IPS DF 4.7 (cell line): Measurements from ENCODE around the gene DMKN.
A peak's percentile ranks its signal among the peaks of the same experiment; 100 is the strongest.

Source experiments
- DNase-seq: peaks from one replicate; pipeline ENCODE4 v3.0.0-alpha.2; 2013; ENCODE audit warnings: low spot score; ENCODE audit errors: extremely low read depth

DMKN gene

DNA sequence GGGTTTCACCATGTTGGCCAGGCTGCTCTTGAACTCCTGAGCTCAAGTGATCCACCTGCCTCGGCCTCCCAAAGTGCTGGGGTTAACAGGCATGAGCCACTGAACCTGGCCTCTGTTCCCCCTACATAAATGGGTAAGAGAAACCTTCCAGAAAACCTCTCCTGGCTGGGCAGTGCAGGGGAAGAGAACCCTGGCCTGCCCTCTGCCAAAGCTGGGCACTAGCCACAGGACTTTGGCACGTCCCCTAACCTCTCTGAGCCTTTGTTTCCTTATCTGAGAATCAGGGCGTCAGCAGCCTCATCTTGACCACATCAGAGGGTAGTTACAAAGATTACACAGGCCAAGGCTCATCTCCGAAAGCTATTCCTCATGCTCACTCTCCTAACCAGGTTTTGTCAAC lies 12.4 kb upstream of the DMKN start:
- DNase-seq: no peak

DNA sequence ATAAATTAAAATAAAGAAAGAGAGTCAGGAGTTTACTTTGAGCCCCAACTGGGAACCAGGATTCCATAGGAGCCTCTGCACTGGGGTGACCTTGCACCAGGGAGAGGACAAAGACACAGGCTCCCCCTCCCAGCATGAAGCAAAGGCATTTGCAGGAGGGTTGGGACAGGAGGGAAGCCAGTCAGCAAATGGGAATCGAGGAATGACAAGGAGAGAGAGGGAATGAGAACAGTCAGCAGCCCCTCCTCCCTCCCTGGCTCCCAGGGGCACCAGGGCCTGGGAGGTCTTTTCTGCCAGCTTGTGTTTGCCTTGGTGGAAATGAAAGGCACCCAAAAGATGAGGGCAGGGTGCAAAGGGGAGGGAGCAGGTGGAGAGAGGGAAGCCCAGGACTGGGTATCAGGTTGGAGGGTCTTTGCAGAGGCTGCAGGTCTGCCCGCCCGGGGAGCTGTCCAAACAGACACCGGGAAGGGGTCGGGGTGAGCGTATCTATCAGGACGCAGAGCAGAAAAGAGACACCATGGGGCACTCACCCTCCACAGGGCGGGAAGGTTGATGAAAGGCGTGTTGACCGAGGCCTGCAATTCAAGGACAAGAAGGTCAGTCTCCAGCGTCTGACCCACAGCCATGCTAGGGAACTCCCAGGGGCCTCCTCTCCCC lies 10.9 kb upstream of the DMKN start:
- no peak for DNase-seq

DNA sequence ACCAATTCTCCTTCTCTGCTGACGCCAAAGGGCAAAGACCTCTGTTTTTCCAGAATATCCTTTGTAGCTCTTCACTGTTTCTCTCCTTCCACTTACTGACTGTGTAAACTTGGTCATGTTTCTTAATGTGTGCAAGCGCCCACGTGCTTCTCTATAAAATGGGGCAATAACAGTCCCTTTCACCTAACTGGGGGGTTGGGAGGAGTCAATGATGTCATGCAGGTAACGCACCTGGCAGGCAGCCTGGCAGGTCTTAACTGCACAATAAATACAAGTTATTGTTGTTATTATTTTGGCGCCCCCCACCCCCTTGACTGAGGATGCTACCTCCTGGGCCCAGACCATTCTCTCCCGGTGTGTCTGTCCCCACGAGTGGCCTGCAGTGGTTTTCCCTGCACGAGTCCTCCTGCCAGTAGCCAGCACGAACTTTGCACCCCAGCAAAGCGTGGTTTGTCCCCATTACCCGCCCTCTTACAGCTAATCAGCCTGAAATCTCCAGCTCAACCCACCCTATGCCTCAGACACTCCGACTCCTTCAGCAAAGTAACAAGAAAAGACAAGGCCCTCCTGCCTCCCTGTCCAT lies 9.4 kb upstream of the DMKN start:
- DNase-seq: no peak

DNA sequence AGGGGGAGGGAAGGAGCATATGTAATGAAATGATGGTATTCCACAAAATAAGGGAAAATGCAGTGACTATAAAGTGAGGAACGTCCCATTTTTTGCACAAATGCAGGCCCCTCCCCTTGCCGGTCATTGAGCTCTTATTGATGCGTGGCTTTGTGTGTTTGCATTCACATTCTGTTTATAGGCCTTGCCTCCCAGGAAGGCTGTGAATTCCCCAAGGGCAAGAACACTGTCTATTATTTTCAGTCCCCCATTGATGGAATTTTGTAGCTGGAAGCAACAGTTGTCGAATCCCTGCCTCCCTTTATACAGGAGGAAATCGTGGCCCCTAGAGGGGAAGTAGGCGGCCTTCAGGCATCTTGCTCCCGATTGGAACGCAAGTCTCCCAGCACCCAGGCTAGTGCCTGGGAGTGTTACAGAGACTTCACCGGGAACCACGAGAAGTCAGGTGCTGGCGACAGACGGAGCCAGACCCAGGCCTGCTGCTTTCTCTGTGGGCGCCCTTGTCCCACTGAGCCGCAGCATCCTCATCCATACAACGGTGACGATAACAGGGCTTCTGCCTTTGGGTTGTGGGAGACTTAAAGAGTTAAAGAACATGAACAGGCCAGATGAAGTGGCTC lies 7.8 kb upstream of the DMKN start:
- no peak for DNase-seq

DNA sequence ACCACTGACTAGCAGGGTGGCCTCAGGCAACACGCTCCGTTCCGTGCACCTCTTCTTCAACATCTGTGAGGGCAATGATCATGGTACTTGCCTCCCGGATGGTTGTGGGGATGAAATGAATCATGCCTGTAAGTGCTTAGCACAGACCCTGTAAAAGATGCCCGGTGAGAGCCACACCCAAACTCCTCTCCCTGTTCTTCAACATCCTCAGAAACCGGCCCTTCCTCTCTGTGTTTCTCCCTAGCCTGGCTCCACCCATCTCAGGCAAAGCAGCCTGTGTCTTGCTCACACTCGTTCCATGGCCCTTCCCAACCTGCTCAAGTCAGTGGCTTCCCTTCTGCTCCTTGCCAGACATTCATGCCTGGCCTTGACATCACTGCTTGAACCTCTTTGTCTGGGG lies 5.8 kb upstream of the DMKN start:
- DNase-seq: no peak

DNA sequence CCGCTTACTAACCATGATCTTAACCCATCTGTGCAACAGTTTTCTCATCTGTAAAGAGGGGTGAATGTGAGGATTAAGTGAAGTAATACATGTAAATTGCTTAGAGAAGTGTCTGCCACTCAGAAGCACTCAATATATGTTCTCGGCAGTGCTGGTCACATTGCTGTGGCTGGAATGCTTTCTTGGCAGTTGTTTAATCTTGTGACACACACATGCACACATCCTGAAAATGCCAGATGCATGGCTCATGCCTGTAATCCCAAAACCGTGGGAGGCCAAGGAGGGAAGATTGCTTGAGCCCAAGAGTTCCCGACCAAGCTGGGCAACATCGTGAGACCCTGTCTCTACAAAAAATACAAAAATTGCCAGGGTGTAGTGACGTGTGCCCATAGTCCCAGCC lies 4.9 kb upstream of the DMKN start:
- DNase-seq: no peak

DNA sequence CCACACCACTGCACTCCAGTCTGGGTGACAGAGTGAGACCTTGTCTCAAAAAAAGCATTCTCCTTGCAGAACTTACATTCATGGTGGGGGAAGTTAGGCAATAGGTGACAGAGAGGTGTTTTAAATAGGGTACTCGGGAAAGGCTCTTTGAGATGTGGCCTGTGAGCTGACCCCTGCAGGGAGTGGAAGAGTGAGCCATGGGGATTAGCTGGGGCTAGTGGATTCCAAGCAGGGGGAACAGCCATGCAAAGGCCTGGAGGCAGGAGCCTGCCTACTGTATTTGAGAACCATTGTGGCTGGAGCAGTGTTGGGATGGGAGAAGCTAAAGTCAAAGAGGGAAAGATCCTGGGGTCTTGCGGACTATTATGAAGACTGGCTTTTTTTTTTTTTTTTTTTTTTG lies 3.9 kb upstream of the DMKN start:
- no peak for DNase-seq

DNA sequence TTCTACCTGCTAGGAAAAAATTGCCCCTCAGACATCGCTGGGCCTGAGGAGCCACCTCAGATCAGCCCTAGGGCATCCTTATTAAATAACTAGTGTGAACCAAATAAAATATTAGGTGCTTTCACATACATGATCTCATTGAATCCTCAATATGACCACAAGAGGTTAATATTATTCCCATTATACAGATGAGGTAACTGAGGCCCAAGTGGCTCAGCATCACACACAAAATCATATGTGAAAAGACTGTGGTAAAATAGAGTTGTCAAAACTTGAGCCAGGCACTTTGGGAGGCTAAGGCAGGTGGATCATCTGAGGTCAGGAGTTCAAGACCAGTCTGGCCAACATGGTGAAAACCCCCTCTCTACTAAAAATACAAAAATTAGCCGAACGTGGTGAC lies 2.9 kb upstream of the DMKN start:
- no peak for DNase-seq

DNA sequence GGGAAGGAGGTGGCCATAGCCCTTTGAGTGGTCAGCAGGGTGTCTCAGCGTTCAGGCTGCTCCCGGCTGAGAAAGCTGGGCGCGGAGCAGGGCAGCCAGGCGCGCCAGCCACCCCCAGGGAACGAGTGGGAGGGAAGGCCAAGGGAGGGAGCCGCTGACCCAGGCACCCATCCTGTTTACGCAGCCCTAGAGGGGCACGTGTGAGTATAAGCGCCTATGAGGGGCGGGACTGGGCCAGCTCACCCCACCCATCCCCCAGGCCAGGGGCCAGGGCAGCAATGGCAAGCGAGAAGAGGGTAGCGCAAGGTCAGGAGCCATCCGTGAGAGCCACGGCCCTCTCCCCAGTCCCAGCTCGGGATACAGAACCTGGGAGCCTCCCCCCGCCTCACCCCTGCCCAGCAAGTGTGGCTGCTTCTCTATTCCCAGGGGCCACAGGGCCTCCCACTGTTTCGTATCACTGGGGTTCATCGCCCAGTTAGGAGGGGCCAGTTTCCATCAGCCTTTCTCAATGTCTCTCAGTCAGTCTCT lies 897 bp upstream of the DMKN start:
- no peak for DNase-seq

DNA sequence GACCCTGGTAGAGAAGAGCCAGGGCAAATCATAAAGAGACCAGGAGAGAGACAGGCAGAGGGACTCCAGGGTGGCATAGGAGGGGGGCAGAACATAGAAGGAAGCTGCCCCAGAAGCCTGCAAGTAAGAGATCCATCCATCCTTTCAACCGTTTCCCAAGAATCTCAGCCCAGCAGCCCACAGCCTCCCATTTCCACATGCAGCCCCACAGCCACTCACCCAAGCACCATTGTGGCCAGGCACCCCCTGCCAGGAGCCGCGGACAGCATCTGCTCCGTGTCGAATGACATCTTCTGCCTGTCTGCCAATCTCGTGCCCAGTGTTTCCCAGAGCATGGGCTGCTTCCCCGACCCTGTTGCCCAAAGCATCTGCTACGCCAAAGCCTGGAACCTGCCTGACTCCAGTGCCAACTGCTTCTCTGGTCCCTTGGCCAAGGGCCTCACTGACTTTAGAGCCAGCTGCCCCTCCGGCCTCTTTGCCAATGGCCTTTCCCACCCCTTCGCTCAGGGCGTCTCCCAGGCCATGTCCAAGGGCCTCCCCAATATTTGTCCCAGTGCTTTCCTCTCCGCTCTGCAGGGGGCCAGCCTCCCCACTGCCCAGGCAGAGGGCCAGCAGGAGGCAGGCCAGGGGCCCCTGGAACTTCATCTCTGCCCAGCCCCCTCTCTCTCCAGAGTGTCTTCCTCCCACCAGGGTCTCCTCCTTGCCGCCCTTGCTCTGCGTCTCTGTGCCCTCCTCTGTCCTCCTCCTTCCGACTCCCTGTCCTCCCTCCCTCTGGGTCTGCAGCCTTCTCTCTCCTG lies 420 bp downstream of the DMKN start:
- DNase-seq: no peak

DNA sequence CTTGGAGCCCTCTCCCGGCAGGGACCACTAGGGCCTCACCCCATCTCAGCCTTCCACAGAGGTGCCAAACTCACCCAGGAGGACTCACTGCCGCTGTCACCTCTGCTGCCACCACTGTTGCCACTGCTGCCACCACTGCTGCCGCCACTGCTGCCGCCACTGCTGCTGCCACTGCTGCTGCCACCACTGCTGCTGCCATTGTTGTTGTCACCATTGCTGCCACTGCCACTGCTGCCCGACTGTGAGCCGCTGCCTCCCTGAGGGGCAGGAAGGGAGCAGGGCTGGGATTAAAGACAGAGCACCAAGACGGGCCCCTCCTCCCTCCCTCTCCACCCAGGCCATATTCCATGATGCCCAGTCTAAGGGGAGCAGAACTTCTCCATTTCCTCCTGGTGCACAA lies 2.1 kb downstream of the DMKN start:
- DNase-seq: no peak

DNA sequence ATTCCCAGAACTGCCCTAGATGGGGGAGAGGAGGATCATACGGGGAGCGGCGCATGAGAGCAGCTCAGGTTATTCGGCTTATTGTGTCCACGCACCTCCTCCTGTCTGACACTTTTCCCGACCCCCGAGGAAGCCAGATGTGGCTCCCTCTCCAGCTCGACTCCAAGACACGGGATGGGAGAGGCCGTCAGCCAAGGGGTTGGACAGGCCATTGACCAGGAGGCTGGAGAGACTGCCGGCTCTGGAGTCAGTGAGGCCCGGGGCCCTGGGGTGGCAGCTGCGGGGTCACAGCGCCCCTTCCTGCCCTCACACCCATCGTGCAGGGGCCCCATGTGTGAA lies 2.9 kb downstream of the DMKN start:
- no peak for DNase-seq

DNA sequence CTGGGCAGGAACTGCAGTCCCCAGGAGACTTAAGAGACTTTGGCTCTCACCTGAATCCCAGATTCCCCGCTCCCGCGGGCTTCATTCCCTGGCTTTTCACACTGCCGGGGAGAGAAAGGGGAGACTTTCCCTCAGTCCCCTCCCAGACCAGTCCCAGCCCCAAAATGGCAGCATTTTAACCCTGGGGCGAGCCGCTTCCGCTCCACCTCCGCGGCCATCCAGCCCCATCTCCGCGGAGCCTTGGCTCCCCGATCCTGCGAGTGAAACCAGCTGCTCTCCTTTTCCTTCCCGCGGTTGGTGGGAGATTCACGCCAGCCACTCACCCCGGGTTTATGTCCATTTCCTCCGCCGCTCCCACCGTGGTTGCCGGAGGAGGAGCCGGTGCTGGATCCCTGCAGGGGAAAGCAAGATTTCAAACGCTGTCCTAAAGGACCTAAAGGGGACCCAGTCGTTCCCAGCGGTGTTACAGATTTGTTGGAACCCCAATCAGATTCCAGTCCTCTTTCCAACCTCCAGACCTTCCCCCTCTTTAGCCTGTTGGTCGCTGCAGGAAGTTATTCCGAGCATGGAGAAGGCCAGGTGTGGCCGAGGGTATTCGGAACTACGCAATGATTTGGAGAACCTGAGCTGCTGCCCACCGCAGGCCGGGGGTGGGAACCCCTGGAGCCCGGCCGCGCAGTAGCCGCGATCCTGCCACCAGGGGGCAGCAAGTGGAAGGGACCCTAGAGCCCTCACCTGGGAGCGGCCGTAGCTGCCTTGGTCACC lies 3.4 kb downstream of the DMKN start:
- DNase-seq: peak; percentile 76

DNA sequence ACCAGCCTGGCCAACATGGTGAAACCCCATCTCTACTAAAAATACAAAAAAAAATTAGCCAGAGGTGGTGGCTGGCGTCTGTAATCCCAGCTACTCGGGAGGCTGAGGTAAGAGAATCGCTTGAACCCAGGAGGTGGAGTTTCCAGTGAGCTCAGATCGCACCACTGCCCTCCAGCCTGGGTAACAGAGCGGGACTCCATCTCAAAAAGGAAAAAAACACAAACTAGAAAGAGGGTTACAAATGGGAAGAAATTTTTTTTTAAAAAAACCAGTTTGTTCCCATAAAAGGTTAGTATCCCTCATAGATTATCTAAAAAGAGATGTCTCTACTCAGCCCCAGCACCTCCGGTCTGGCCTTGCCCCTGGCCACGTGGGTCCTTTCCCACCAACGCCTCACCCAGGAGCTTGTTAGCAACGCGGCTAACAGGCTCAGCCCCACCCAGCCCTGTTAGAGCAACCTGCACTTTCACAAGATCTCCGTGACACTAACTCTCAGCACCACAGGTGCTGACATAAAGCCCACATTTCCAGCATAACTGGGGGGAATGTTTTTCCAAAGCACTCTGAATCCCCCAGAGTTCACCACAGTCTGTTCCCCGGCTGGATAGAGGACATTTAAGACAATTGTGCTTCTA lies 4.3 kb downstream of the DMKN start:
- DNase-seq: no peak

DNA sequence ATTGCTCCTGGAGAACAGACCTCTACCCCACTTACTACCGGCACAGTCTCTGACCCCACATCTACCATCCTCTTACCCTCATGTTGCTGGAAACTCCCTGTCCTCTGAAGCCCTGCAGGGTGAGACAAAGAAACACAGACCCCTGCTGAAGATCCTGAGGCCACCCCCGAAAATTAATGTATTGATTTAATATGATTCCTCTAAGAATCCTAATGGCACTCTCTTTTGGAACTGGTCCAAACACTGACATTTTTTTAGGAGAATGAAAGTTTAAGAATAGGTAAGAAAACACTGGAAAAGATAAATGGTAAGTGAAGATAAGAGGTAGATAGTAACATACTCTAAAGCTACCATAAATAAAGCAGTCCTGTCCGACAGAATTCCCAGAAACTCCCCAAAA lies 5.3 kb downstream of the DMKN start:
- DNase-seq: no peak

DNA sequence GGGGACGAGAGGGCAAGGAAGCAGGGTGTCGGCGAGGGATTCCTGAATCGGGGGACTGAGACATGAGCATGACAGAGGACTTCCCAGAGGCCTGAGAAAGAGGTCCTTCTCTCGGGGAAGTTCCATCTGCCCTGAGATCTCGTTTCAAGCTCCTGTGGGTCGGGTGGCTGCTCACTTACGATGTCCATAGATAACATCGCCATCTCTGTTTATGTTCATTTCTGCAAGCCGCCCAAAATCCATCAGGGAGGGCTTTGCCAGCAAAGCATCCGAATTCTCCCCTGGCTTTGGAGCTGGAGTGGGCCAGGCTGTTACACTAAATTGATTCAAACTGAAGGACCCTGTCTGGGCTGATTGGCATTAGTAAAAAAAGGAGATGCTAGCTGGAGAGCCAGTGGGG lies 5.9 kb downstream of the DMKN start:
- no peak for DNase-seq

DNA sequence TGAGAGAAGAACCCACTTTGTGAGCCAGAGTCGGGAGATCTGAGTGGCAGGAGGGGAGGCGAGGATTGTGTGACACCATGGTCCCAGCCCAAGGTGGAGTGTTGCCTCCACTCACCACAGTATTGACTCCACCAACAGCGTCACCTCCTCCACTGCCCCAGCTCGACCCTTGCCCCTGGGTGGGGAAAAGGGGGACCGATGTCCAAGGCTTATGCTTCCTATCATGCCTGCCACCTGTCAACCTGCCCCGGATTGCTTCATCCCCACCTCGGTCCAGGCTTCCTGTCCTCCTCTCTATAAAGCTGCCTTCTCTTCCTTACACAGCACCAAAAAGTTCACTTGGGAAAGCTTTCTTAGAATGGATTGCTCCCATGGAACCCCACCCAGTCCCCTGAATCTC lies 7.4 kb downstream of the DMKN start:
- DNase-seq: no peak

DNA sequence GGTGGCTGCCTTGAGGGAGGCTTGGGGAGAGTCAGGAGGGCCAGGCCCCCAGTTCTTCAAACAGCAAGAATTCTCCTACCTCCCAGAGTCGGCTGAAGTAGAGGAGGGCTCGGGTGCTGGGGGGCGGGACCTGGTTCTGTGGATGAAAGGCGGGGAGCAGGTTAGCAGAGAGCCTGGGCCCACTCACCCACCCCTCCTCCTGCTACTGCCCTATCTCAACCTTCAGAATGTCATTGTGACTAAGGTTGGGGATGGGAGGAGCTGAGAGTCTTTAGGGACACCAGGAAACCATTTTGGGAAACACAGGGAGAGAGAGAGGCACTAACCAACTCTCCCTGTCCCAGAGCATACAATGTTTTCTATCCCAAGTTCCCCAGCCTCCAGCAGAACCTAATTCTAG lies 10.7 kb downstream of the DMKN start:
- no peak for DNase-seq

DNA sequence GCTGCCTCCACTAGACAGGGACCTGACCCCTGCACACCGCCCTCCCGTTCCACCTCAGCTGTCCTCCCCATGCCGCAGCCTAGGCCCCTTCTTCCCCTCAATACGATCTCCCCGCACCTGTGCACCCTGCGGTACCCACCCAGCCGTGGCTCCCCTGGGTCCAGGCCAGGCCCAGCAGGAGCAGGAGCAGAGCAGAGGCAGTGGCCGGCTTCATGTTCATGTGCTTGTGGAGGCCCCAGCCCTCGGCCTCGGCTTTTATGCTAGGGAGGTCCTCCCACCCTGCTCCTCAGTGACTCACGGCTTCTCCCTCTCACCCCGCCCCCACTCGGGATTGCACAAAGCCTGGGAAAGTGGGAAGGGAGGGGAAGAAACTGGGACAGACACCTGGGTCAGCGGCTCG lies 11.8 kb downstream of the DMKN start:
- no peak for DNase-seq

DNA sequence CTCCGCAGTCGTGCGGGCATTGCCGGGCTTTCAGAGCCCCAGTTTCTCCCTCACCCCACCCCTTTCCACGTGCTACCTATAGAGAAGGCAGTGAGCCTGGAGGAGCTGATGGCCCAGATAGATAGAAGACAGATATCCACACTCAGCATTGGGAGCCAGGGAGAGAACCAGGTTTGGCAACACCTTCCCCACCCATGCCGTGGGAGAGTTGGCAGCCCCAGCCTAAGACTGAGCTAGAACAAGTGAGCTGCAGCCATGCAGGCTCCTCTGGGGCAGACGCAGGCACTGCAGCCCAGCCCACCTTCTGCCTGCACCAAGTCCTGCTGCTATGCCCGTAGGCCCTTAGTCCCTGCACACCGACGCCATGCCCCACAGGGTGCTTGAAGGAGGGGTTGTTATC lies 12.8 kb downstream of the DMKN start:
- no peak for DNase-seq

DNA sequence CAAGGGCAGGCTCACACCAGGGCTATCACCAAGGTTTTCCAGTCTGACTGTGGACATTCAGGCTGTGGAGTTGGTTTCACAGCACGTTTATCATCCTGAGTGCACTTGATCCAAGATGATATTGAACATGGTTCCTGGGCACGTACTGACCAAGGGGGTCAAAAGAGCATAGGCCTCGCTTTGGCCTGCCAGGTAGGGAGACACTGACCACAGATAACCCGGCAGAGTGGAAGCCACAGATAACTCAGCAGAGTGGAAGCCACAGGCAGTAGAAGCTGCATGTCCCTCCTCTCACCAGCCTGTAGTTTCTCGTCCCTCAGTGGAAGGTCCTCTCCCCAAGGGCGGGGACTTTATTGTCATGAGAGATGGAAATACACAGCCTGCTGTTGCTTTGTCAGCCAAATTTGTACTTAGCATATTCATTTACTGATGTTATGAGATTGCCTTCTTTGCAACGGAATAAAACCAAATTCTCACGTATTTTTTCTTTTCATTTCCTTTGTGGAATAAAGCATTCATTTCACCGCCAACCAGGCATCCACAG lies 14.4 kb downstream of the DMKN start:
- DNase-seq: no peak
